ENCODE results near the gene TFE3.

The TFE3 gene

GRCh38 chrX:49060914-49061313, 17.8 kb upstream of the TFE3 start:
- TF ChIP-seq SNAI2 (CRISPR knock-in tag; IDR thresholded peaks at IDR 0.05) = no peak
- TF ChIP-seq ESRRG (CRISPR knock-in tag; IDR thresholded peaks at IDR 0.05) = no peak
- TF ChIP-seq TCF4 (CRISPR knock-in tag; IDR thresholded peaks at IDR 0.05; ENCODE audit: borderline replicate concordance) = no peak
- no peak for TF ChIP-seq BACH2 (CRISPR knock-in tag; IDR thresholded peaks at IDR 0.05; ENCODE audit: borderline replicate concordance)
- TF ChIP-seq CSDC2 (CRISPR knock-in tag; IDR thresholded peaks at IDR 0.05) = no peak
- TF ChIP-seq GLIS3 (CRISPR knock-in tag; IDR thresholded peaks at IDR 0.05) = no peak
- TF ChIP-seq TOX (CRISPR knock-in tag; IDR thresholded peaks at IDR 0.05; ENCODE audit: borderline replicate concordance) = no peak
- TF ChIP-seq PATZ1 (CRISPR knock-in tag; IDR thresholded peaks at IDR 0.05; ENCODE audit: borderline replicate concordance) = no peak
- no peak for TF ChIP-seq ARNTL (CRISPR knock-in tag; IDR thresholded peaks at IDR 0.05; ENCODE audit: borderline replicate concordance, low read depth)
- TF ChIP-seq ZFP30 (CRISPR knock-in tag; IDR thresholded peaks at IDR 0.05) = no peak
- TF ChIP-seq ISL1 (CRISPR knock-in tag; IDR thresholded peaks at IDR 0.05) = no peak
- TF ChIP-seq ZC3H10 (CRISPR knock-in tag; IDR thresholded peaks at IDR 0.05) = no peak
- no peak for TF ChIP-seq ZNF70 (CRISPR knock-in tag; IDR thresholded peaks at IDR 0.05)
- TF ChIP-seq ZNF565 (CRISPR knock-in tag; conservative IDR thresholded peaks at IDR 0.05; ENCODE audit: low read depth) = no peak
- TF ChIP-seq ZFP3 (CRISPR knock-in tag; IDR thresholded peaks at IDR 0.05) = no peak
- no peak for TF ChIP-seq ZNF8 (CRISPR knock-in tag; IDR thresholded peaks at IDR 0.05)
- ATAC-seq = no peak

GRCh38 chrX:49059681-49060085, 16.5 kb upstream of the TFE3 start:
- TF ChIP-seq BACH2 (CRISPR knock-in tag; IDR thresholded peaks at IDR 0.05; ENCODE audit: borderline replicate concordance) = no peak
- no peak for TF ChIP-seq ZNF565 (CRISPR knock-in tag; conservative IDR thresholded peaks at IDR 0.05; ENCODE audit: low read depth)
- TF ChIP-seq ZNF70 (CRISPR knock-in tag; IDR thresholded peaks at IDR 0.05) = no peak
- no peak for TF ChIP-seq ESRRG (CRISPR knock-in tag; IDR thresholded peaks at IDR 0.05)
- TF ChIP-seq RARB (CRISPR knock-in tag; IDR thresholded peaks at IDR 0.05) = no peak
- no peak for TF ChIP-seq TCF4 (CRISPR knock-in tag; IDR thresholded peaks at IDR 0.05; ENCODE audit: borderline replicate concordance)
- TF ChIP-seq ZC3H10 (CRISPR knock-in tag; IDR thresholded peaks at IDR 0.05) = no peak
- TF ChIP-seq ISL1 (CRISPR knock-in tag; IDR thresholded peaks at IDR 0.05) = no peak
- no peak for TF ChIP-seq ZNF8 (CRISPR knock-in tag; IDR thresholded peaks at IDR 0.05)
- TF ChIP-seq, protein P1, sequence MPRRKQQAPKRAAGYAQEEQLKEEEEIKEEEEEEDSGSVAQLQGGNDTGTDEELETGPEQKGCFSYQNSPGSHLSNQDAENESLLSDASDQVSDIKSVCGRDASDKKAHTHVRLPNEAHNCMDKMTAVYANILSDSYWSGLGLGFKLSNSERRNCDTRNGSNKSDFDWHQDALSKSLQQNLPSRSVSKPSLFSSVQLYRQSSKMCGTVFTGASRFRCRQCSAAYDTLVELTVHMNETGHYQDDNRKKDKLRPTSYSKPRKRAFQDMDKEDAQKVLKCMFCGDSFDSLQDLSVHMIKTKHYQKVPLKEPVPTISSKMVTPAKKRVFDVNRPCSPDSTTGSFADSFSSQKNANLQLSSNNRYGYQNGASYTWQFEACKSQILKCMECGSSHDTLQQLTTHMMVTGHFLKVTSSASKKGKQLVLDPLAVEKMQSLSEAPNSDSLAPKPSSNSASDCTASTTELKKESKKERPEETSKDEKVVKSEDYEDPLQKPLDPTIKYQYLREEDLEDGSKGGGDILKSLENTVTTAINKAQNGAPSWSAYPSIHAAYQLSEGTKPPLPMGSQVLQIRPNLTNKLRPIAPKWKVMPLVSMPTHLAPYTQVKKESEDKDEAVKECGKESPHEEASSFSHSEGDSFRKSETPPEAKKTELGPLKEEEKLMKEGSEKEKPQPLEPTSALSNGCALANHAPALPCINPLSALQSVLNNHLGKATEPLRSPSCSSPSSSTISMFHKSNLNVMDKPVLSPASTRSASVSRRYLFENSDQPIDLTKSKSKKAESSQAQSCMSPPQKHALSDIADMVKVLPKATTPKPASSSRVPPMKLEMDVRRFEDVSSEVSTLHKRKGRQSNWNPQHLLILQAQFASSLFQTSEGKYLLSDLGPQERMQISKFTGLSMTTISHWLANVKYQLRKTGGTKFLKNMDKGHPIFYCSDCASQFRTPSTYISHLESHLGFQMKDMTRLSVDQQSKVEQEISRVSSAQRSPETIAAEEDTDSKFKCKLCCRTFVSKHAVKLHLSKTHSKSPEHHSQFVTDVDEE (CRISPR knock-in tag; IDR thresholded peaks at IDR 0.05) = no peak
- TF ChIP-seq, protein P2, sequence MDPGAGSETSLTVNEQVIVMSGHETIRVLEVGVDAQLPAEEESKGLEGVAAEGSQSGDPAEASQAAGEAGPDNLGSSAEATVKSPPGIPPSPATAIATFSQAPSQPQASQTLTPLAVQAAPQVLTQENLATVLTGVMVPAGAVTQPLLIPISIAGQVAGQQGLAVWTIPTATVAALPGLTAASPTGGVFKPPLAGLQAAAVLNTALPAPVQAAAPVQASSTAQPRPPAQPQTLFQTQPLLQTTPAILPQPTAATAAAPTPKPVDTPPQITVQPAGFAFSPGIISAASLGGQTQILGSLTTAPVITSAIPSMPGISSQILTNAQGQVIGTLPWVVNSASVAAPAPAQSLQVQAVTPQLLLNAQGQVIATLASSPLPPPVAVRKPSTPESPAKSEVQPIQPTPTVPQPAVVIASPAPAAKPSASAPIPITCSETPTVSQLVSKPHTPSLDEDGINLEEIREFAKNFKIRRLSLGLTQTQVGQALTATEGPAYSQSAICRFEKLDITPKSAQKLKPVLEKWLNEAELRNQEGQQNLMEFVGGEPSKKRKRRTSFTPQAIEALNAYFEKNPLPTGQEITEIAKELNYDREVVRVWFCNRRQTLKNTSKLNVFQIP (CRISPR knock-in tag; IDR thresholded peaks at IDR 0.05; ENCODE audit: borderline replicate concordance, low read depth) = no peak
- TF ChIP-seq GLIS3 (CRISPR knock-in tag; IDR thresholded peaks at IDR 0.05) = no peak
- TF ChIP-seq CSDC2 (CRISPR knock-in tag; IDR thresholded peaks at IDR 0.05) = no peak
- TF ChIP-seq SNAI2 (CRISPR knock-in tag; IDR thresholded peaks at IDR 0.05) = no peak
- TF ChIP-seq PATZ1 (CRISPR knock-in tag; IDR thresholded peaks at IDR 0.05; ENCODE audit: borderline replicate concordance) = no peak
- ATAC-seq = no peak

GRCh38 chrX:49059201-49059600, 16.0 kb upstream of the TFE3 start:
- ATAC-seq = no peak
- no peak for TF ChIP-seq PATZ1 (CRISPR knock-in tag; IDR thresholded peaks at IDR 0.05; ENCODE audit: borderline replicate concordance)
- TF ChIP-seq, protein P3, sequence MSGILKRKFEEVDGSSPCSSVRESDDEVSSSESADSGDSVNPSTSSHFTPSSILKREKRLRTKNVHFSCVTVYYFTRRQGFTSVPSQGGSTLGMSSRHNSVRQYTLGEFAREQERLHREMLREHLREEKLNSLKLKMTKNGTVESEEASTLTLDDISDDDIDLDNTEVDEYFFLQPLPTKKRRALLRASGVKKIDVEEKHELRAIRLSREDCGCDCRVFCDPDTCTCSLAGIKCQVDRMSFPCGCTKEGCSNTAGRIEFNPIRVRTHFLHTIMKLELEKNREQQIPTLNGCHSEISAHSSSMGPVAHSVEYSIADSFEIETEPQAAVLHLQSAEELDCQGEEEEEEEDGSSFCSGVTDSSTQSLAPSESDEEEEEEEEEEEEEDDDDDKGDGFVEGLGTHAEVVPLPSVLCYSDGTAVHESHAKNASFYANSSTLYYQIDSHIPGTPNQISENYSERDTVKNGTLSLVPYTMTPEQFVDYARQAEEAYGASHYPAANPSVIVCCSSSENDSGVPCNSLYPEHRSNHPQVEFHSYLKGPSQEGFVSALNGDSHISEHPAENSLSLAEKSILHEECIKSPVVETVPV (CRISPR knock-in tag; IDR thresholded peaks at IDR 0.05) = no peak
- TF ChIP-seq OSR1 (CRISPR knock-in tag; IDR thresholded peaks at IDR 0.05) = no peak
- TF ChIP-seq PPARA (CRISPR knock-in tag; IDR thresholded peaks at IDR 0.05; ENCODE audit: borderline replicate concordance) = no peak
- no peak for TF ChIP-seq GLIS3 (CRISPR knock-in tag; IDR thresholded peaks at IDR 0.05)
- no peak for TF ChIP-seq SNAI2 (CRISPR knock-in tag; IDR thresholded peaks at IDR 0.05)
- TF ChIP-seq, protein P1 (CRISPR knock-in tag; IDR thresholded peaks at IDR 0.05) = no peak
- no peak for TF ChIP-seq ARNTL (CRISPR knock-in tag; IDR thresholded peaks at IDR 0.05; ENCODE audit: borderline replicate concordance, low read depth)
- TF ChIP-seq ZNF565 (CRISPR knock-in tag; conservative IDR thresholded peaks at IDR 0.05; ENCODE audit: low read depth) = no peak
- TF ChIP-seq ZNF70 (CRISPR knock-in tag; IDR thresholded peaks at IDR 0.05) = no peak
- TF ChIP-seq ZFP3 (CRISPR knock-in tag; IDR thresholded peaks at IDR 0.05) = no peak
- no peak for TF ChIP-seq CSDC2 (CRISPR knock-in tag; IDR thresholded peaks at IDR 0.05)

All from SK-N-SH treated with all-trans-retinoic acid at 6 μM for 48 hours (cell line).